GM11168 (cell line): Measurements from ENCODE around the gene TTYH3.
"Not testable (repeated sequence)": the region's sequence is repeated elsewhere in the genome, so short reads cannot be mapped to it uniquely, and the experiment has no call there.

Experiments used
- in situ Hi-C: fragments of 300-500 bp; cut with MboI; formaldehyde crosslinking; loops from one replicate; pipeline ENCODE4 v1.12.0; 2022; ENCODE audit warnings: low sequenced_read_pairs; ENCODE audit not compliant: unreplicated experiment

Gene TTYH3

GRCh38 chr7:2631946-2632732, at the start of gene TTYH3:
Gene TTYH3, plus strand, starts transcription at chr7:2631986. Its CDS starts 170 bp downstream, at chr7:2632156.
- in situ Hi-C loops: no loop called here

GRCh38 chr7:2582006-2582735, 49.6 kb upstream of the TTYH3 start:
- in situ Hi-C loops: no loop called here

GRCh38 chr7:2583798-2584580, 47.8 kb upstream of the TTYH3 start:
- in situ Hi-C loops: no loop called here

- in situ Hi-C loops: no loop called here
Observed at GRCh38 chr7:2585446-2585845, 46.3 kb upstream of the TTYH3 start.

GRCh38 chr7:2586326-2587020, 45.3 kb upstream of the TTYH3 start:
- in situ Hi-C loops: no loop called here

- in situ Hi-C loops: no loop called here
Observed at GRCh38 chr7:2587134-2587533, 44.7 kb upstream of the TTYH3 start.

- in situ Hi-C loops: no loop called here
Observed at GRCh38 chr7:2587778-2588177, 44.0 kb upstream of the TTYH3 start.

GRCh38 chr7:2589341-2589740, 42.4 kb upstream of the TTYH3 start:
- in situ Hi-C loops: no loop called here

- in situ Hi-C loops: not testable (repeated sequence)
Observed at GRCh38 chr7:2589941-2590340, 41.8 kb upstream of the TTYH3 start.

GRCh38 chr7:2592375-2592865, 39.4 kb upstream of the TTYH3 start:
- in situ Hi-C loops: no loop called here

- in situ Hi-C loops: no loop called here
Observed at GRCh38 chr7:2593036-2593727, 38.6 kb upstream of the TTYH3 start.

GRCh38 chr7:2594599-2594998, 37.2 kb upstream of the TTYH3 start:
- in situ Hi-C loops: no loop called here

GRCh38 chr7:2595258-2595860, 36.4 kb upstream of the TTYH3 start:
- in situ Hi-C loops: no loop called here

GRCh38 chr7:2596464-2597272, 35.1 kb upstream of the TTYH3 start:
- in situ Hi-C loops: no loop called here

- in situ Hi-C loops: no loop called here
Observed at GRCh38 chr7:2597273-2597640, 34.5 kb upstream of the TTYH3 start.

- in situ Hi-C loops: no loop called here
Observed at GRCh38 chr7:2598154-2598823, 33.5 kb upstream of the TTYH3 start.

- in situ Hi-C loops: no loop called here
Observed at GRCh38 chr7:2601065-2601464, 30.7 kb upstream of the TTYH3 start.

GRCh38 chr7:2601907-2602306, 29.9 kb upstream of the TTYH3 start:
- in situ Hi-C loops: no loop called here
